ENCODE data around the gene NUCKS1. TPM values are rescaled to one million over a fixed set of nuclear protein-coding genes. Genes with fewer than 3 reads are reported as not detected.

The NUCKS1 gene
- polyA plus RNA-seq, 3 donors, result 4.2 to 4.9 (median 4.2) TPM

DNA sequence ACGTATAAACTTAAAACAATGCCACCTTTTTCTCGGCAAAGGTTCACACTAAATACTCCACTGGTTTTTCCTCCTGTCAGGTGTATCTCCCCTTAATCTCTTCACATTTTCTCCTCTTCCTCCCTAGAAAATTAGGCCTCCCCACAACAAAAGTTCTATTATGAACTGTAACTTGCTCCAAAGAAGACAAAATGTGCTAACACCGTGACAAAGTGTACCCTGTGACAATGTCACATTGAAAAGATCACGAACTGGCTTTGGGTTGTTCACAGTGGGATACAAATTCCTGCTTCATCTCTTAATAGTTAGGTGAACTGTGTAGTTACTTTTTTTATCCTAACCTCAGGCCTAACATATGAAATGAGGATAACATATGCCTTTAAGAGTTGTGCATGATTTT lies 6.0 kb downstream of the NUCKS1 start:
- H3K4me2 ChIP-seq (replicated peaks; ENCODE audit: extremely low read depth, low read length, poor library complexity, severe bottlenecking), result no peak overlapping the region
- H3K27me3 ChIP-seq (ENCODE audit: control insufficient read depth in 2 of 2, insufficient read depth in 2 of 2, low read length in 2 of 2), result no peaks in the 10 kb centered on the region
- Mint-ChIP-seq H3K36me3 (peaks cover 0 to 3% of the 10 kb centered on the region in 2 donors), H3K27ac (peak overlapping the region in 3 of 7 donors; percentile 5 to 49 (median 8)), H3K4me3 (no peak overlapping the region), H3K4me1 (peaks cover 35% of the 10 kb centered on the region), H3K27me3 (ENCODE audit: low read depth in 3 of 3) (no peaks in the 10 kb centered on the region), H3K9me3 (no peaks in the 10 kb centered on the region)
- no peak overlapping the region for H2AFZ ChIP-seq (ENCODE audit: insufficient read depth, low read depth, low read length, poor library complexity, severe bottlenecking)
- peaks cover 11 to 21% of the 10 kb centered on the region in 2 donors for H3K4me1 ChIP-seq (ENCODE audit: control insufficient read depth in 1 of 2, insufficient read depth in 2 of 2, low read length in 2 of 2)
- DNase-seq, result no peak
- H3K27ac ChIP-seq (ENCODE audit: low read depth in 1 of 2, low read length in 2 of 2), result no peak overlapping the region
- peaks cover 100% of the 10 kb centered on the region for H3K79me2 ChIP-seq (ENCODE audit: insufficient read depth, low read length)
- WGBS (ENCODE audit: insufficient coverage), result 83% methylated on average over 4 of the region's 4 CpGs
- TF ChIP-seq, protein P1, sequence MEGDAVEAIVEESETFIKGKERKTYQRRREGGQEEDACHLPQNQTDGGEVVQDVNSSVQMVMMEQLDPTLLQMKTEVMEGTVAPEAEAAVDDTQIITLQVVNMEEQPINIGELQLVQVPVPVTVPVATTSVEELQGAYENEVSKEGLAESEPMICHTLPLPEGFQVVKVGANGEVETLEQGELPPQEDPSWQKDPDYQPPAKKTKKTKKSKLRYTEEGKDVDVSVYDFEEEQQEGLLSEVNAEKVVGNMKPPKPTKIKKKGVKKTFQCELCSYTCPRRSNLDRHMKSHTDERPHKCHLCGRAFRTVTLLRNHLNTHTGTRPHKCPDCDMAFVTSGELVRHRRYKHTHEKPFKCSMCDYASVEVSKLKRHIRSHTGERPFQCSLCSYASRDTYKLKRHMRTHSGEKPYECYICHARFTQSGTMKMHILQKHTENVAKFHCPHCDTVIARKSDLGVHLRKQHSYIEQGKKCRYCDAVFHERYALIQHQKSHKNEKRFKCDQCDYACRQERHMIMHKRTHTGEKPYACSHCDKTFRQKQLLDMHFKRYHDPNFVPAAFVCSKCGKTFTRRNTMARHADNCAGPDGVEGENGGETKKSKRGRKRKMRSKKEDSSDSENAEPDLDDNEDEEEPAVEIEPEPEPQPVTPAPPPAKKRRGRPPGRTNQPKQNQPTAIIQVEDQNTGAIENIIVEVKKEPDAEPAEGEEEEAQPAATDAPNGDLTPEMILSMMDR (IDR thresholded peaks at IDR 0.05), result no peak
- H3K4me3 ChIP-seq (replicated peaks in 1 of 3; ENCODE audit: low read depth in 2 of 3, low read length in 3 of 3), result no peak overlapping the region
- H3K9me3 ChIP-seq (replicated peaks in 1 of 2; ENCODE audit: control insufficient read depth in 1 of 2, insufficient read depth in 1 of 2, low read length in 2 of 2), result no peaks in the 10 kb centered on the region
- H4K20me1 ChIP-seq (ENCODE audit: insufficient read depth, low read length), result peaks cover 55% of the 10 kb centered on the region
- intact Hi-C loops (cut with micrococcal nuclease), result no loop called here
- no peaks in the 10 kb centered on the region for H3K36me3 ChIP-seq (replicated peaks in 1 of 2; ENCODE audit: control insufficient read depth in 1 of 2, insufficient read depth in 2 of 2, low read length in 2 of 2)
- H3K9ac ChIP-seq (ENCODE audit: insufficient read depth, low read length, poor library complexity, severe bottlenecking), result no peak overlapping the region

DNA sequence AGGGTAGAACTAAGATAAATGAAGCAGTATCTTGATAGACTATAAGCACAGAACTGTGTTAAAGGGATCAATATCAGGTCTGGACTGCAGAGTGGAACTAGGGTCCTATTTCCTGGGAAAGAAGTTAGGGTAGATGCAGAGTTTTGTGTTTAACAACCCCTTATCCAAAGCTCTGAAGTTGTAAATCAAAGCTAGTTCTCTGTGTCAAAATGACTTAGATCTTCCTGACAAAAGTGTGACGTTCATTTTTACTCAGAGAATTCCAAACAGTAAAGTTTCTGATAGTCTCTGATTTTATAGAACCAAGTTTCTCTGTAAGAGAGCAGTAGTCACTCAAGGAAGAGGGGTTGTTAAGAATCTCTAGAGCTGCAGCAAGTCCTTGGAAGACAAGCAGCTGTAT lies 8.3 kb downstream of the NUCKS1 start:
- Histone ChIP-seq H3K27me3 (ENCODE audit: control insufficient read depth in 2 of 2, insufficient read depth in 2 of 2, low read length in 2 of 2) (no peaks in the 10 kb centered on the region), H3K9ac (ENCODE audit: insufficient read depth, low read length, poor library complexity, severe bottlenecking) (no peak overlapping the region), H3K4me2 (replicated peaks; ENCODE audit: extremely low read depth, low read length, poor library complexity, severe bottlenecking) (no peak overlapping the region), H3K9me3 (replicated peaks in 1 of 2; ENCODE audit: control insufficient read depth in 1 of 2, insufficient read depth in 1 of 2, low read length in 2 of 2) (no peaks in the 10 kb centered on the region), H4K20me1 (ENCODE audit: insufficient read depth, low read length) (peaks cover 54% of the 10 kb centered on the region), H3K4me1 (ENCODE audit: control insufficient read depth in 1 of 2, insufficient read depth in 2 of 2, low read length in 2 of 2) (no peaks in the 10 kb centered on the region), H2AFZ (ENCODE audit: insufficient read depth, low read depth, low read length, poor library complexity, severe bottlenecking) (no peak overlapping the region), H3K36me3 (replicated peaks in 1 of 2; ENCODE audit: control insufficient read depth in 1 of 2, insufficient read depth in 2 of 2, low read length in 2 of 2) (no peaks in the 10 kb centered on the region), H3K4me3 (replicated peaks in 1 of 3; ENCODE audit: low read depth in 2 of 3, low read length in 3 of 3) (no peak overlapping the region), H3K27ac (ENCODE audit: low read depth in 1 of 2, low read length in 2 of 2) (peak overlapping the region in 1 of 2 donors; percentile 32), H3K79me2 (ENCODE audit: insufficient read depth, low read length) (peaks cover 100% of the 10 kb centered on the region)
- TF ChIP-seq, protein P1 (IDR thresholded peaks at IDR 0.05), result no peak
- Mint-ChIP-seq H3K27ac (peak overlapping the region in 1 of 7 donors; percentile 7), H3K9me3 (no peaks in the 10 kb centered on the region), H3K27me3 (ENCODE audit: low read depth in 3 of 3) (no peaks in the 10 kb centered on the region), H3K4me3 (no peak overlapping the region), H3K36me3 (peaks cover 0 to 9% of the 10 kb centered on the region in 2 donors), H3K4me1 (peaks cover 24% of the 10 kb centered on the region)
- DNase-seq, result no peak
- intact Hi-C loops (cut with micrococcal nuclease), result no loop called here
- WGBS (ENCODE audit: insufficient coverage), result no CpG with 5 or more reads among the region's 1 CpG
